GM12875 (cell line): ENCODE results near the gene TEDC2.

Experiments used
- H3K4me3 ChIP-seq: one replicate; pipeline ENCODE4 v1.5.1; 2011; ENCODE audit warnings: low read depth, low read length, control low read depth
- TF ChIP-seq, protein P1 (sequence below): IDR thresholded peaks from 2 replicates; pipeline ENCODE4 v1.5.1; 2011; ENCODE audit warnings: low read depth, mild to moderate bottlenecking, control low read depth, inconsistent platforms, low read length, moderate library complexity, borderline replicate concordance; ENCODE audit not compliant: insufficient read depth

Gene TEDC2

DNA sequence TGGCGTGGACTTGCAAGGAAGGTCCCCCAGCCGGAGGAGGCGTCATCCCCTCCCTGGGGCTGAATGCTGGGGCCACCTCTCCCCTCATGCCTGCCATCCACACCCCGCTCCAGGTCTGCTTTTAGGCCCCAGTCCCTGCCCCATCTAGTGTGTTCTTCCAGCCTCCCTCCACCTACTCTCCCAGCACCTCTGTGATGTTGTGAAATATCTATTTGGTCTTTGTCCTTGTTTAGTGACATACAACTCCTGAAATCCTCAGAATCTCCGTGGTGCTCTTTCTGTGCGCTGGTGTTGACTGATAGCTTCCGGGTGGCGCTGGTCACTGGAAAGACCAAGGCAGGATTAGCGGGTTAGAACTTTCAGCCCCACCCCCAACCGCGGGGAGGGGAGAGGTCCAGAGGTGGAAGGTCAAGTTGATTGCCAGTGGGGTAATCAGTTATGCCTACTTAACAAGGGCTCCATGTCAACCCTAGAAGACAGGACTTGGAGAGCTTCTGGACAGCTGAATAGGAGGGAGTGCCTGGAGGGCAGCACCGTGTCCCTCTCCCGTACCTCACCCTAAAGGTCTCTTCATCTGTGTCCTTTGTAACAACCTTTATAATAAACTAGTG is 25.1 kb downstream of the TEDC2 start:
- TF ChIP-seq, protein P1, sequence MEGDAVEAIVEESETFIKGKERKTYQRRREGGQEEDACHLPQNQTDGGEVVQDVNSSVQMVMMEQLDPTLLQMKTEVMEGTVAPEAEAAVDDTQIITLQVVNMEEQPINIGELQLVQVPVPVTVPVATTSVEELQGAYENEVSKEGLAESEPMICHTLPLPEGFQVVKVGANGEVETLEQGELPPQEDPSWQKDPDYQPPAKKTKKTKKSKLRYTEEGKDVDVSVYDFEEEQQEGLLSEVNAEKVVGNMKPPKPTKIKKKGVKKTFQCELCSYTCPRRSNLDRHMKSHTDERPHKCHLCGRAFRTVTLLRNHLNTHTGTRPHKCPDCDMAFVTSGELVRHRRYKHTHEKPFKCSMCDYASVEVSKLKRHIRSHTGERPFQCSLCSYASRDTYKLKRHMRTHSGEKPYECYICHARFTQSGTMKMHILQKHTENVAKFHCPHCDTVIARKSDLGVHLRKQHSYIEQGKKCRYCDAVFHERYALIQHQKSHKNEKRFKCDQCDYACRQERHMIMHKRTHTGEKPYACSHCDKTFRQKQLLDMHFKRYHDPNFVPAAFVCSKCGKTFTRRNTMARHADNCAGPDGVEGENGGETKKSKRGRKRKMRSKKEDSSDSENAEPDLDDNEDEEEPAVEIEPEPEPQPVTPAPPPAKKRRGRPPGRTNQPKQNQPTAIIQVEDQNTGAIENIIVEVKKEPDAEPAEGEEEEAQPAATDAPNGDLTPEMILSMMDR, result no peak
- H3K4me3 ChIP-seq, result no peak overlapping the region

DNA sequence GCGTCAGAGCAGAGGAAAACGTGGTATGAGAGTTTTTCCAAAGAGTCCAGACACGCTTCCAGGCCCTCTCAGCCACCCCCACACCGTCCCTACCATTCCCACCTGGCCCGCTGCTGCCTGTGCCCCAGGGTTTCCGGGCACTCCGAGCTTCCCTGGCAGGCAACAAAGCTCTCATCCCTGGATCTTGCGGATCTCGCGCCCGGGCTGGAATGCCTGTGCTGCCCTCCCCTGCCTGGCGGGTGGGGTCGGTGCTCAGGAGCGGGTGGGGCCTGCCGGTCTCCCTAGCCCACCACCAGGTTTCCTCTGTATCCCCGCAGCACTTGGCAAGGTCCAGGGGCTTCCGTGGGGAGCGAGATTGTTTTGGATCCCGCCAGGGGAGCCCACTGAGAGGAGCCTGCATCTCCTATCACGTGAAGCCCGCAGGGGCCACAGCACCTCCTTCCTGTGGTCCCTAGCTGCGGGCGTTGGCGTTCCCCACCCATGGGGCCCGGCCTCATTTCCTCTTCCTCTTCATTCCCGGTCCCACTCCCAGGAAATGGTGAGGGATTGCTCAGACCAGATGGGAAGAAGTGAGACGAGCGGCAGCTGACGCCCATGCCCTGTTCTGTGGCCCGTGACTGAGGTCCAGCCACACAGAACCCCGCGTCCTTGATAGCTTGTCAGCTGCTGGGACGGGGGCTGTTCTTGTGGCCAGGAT is 26.1 kb downstream of the TEDC2 start:
- TF ChIP-seq, protein P1, result no peak
- H3K4me3 ChIP-seq, result no peak overlapping the region

- TF ChIP-seq, protein P1, result peak; percentile 47
- H3K4me3 ChIP-seq, result no peak overlapping the region
Measured at GRCh38 chr16:2486645-2487516, 27.0 kb downstream of the TEDC2 start.

- TF ChIP-seq, protein P1, result no peak
- H3K4me3 ChIP-seq, result no peak overlapping the region
Measured at GRCh38 chr16:2487517-2487842, 27.6 kb downstream of the TEDC2 start.

DNA sequence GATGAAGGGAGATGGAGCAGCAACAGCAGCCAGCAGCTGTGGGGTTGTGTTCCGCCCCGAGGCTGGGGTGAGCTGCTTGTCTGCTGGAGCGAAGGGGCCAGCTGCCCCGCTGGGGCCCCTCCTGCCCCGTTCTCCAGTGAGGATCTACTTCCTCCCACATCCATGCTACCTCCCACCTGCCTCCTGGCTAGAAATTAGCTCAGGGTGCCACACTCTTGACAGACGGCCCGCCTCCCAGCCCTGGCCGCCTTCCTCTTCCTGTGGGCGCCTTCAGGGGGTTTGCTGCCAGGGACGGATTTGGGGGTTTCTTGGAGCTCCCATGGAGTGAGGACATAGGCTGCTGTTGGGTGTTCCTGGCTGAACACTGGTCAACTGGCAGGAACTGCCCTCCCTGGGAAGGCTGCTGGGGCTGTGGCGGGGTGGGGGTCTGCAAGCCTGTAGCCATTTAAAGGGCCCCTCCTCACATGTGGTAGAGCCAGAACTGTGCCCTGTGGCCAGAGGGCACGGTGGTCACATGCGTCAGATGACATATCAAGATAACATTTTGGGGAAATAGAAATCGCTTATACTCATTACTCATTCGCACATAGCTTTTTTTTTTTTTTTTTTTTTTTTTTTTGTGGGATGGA is 28.1 kb downstream of the TEDC2 start:
- H3K4me3 ChIP-seq, result no peak overlapping the region
- TF ChIP-seq, protein P1, result no peak

GRCh38 chr16:2489581-2489980 is 29.7 kb downstream of the TEDC2 start:
- H3K4me3 ChIP-seq, result no peak overlapping the region
- TF ChIP-seq, protein P1, result no peak
